ENCODE results near the gene F2RL1.
A peak's percentile ranks its signal among the peaks of the same experiment; 100 is the strongest.
"Not testable (repeated sequence)": the region's sequence is repeated elsewhere in the genome, so short reads cannot be mapped to it uniquely, and the experiment has no call there.

F2RL1 gene

DNA sequence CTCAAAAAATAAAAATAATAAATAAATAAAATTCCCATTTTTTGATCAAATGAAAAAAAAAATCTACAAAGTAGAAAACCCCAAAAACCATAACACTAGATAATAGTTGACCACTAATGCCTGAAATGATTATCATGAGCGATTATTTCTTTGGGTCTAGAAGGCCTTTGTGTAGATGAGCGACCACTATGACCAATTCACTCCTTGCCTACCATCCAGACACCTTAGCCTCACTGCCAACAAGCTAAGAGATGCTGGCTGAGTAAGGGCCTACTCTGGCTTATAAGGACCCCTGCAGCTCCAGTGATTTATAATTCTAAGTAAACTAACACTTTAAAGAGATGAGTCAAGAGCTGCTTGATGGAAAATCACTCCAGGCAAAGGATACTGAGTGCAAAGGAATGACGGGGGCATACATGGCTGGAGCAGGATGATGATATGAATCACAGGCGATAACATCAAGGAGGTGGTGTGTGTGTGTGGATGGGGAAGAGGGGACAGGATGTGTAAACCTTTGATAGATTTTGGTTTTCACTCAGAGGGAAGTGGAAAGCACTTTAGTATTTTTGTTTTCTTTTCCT lies 4.8 kb upstream of the F2RL1 start:
- Histone ChIP-seq H3K36me3 (replicated peaks) (no peaks in the 10 kb centered on the region), H3K4me3 (no peak overlapping the region), H3K27me3 (ENCODE audit: low read depth) (no peaks in the 10 kb centered on the region), H3K4me1 (peaks cover 6% of the 10 kb centered on the region), H3K9me3 (no peaks in the 10 kb centered on the region)
- in situ Hi-C loops (cut with MboI; ENCODE audit: low sequenced_read_pairs): no loop called here
- DNase-seq (ENCODE audit: low spot score in 2 of 2): no peak

DNA sequence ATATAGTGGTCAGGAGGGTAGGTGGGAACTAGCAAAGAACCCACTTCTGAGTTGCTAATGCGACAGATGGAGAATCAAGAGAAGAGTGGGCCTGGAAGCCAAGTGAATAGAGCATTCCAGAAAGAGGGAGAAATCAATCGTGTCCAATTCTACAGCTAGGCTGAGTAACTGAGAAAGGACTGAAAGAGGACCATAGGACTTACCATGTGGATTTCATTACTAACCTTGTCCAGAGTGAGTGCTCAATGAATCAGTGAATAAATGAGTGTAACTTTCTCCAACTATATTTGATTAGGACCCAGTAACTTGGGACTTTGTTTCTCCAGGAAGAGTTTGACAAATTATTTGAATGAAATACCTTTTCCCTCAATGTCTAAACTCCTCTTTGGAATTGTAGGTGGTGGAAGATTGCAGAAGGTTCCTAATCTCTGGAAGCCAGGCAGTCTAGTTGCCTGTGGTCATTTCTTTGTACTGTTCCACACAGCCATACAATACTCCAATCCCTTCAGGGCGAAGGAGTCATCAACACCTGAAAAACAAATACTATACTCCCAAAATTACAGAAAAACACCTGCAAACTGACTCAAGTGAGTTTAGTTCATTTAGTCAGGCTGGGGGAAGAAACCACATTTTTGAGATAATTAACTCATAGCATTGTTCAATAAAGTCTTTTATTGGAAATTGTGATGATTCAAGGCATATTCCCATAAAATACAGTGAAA lies 2.6 kb upstream of the F2RL1 start:
- Histone ChIP-seq H3K36me3 (replicated peaks) (no peaks in the 10 kb centered on the region), H3K4me3 (no peak overlapping the region), H3K27me3 (ENCODE audit: low read depth) (no peaks in the 10 kb centered on the region), H3K4me1 (peaks cover 12% of the 10 kb centered on the region), H3K9me3 (no peaks in the 10 kb centered on the region)
- DNase-seq (ENCODE audit: low spot score in 2 of 2): no peak
- in situ Hi-C loops (cut with MboI; ENCODE audit: low sequenced_read_pairs): no loop called here

GRCh38 chr5:76819851-76820525 lies 1.2 kb downstream of the F2RL1 start:
- Histone ChIP-seq H3K4me1 (peaks cover 12% of the 10 kb centered on the region), H3K9me3 (no peaks in the 10 kb centered on the region), H3K27me3 (ENCODE audit: low read depth) (no peaks in the 10 kb centered on the region), H3K36me3 (replicated peaks) (no peaks in the 10 kb centered on the region), H3K4me3 (peak overlapping the region; percentile 75)
- in situ Hi-C loops (cut with MboI; ENCODE audit: low sequenced_read_pairs): no loop called here
- peak in 1 of 2 experiments; percentile 52 for DNase-seq (ENCODE audit: low spot score in 2 of 2)

DNA sequence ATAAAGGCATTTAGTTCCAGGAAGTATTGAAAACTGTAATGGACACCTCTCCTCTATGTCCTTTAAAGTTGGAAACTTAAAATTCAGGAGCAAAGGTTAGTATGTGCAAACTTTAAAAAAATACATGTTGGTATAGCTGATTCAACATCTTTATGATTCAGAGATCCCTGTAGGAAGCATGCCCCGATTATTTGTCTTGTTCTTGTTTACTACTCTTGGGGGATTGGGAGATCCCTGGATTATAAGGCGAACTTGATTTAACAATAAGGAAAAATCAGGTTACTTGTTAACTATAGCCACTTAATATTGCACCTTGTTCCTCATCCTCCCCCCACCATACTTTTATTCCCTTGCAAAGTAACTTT lies 1.7 kb downstream of the F2RL1 start:
- peaks cover 14% of the 10 kb centered on the region for H3K4me1 ChIP-seq
- no peak for DNase-seq (ENCODE audit: low spot score in 2 of 2)
- in situ Hi-C loops (cut with MboI; ENCODE audit: low sequenced_read_pairs): no loop called here
- peak overlapping the region; percentile 75 for H3K4me3 ChIP-seq
- H3K27me3 ChIP-seq (ENCODE audit: low read depth): no peaks in the 10 kb centered on the region
- no peaks in the 10 kb centered on the region for H3K36me3 ChIP-seq (replicated peaks)
- H3K9me3 ChIP-seq: no peaks in the 10 kb centered on the region

DNA sequence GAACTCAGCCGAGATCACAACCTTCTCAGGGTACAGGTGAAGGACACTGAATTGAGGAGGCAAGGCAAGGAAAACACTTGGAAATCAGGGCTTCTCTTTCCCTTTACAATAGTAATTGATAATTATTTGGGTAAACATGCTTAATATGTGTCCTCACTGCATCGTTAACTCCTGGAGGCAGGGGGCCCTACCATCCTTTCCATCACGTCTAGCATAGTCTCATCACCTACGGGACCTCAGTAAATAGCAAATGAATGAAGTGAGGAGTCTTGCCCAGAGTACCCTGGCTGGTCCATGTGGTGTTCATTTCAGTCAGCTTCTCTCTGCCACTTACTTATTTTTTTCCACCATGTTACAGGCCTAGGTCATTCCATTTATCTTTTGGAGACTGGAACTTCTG lies 2.3 kb downstream of the F2RL1 start:
- Histone ChIP-seq H3K36me3 (replicated peaks) (no peaks in the 10 kb centered on the region), H3K4me3 (peak overlapping the region; percentile 75), H3K9me3 (no peaks in the 10 kb centered on the region), H3K4me1 (peaks cover 20% of the 10 kb centered on the region), H3K27me3 (ENCODE audit: low read depth) (no peaks in the 10 kb centered on the region)
- no peak for DNase-seq (ENCODE audit: low spot score in 2 of 2)
- in situ Hi-C loops (cut with MboI; ENCODE audit: low sequenced_read_pairs): no loop called here

DNA sequence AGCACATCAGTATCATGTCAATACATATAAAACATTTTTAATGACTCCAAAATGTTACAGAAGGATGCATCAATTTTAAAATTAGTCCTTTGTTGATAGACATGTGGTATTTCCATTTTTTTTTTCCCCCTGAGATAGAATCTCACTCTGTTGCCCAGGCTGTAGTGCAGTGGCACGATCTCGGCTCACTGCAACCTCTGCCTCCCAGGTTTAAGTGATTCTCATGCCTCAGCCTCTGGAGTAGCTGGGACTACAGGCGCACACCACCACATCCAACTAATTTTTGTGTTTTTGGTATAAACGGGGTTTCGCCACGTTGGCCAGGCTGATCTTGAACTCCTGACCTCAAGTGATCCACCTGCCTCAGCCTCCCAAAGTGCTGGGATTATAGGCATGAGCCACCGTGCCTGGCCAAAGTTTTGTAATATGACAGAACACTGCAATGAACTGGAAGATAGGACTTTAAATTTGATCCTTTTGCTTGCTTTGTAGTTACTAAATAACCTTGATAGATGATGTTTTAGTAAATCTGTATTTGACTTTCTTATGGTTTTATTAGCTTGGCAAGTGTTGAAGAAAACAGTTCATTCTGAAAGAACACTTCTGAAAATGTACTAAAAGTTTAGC lies 3.4 kb downstream of the F2RL1 start:
- H3K36me3 ChIP-seq (replicated peaks); DNase-seq (ENCODE audit: low spot score in 2 of 2); H3K9me3 ChIP-seq; H3K4me3 ChIP-seq; H3K27me3 ChIP-seq (ENCODE audit: low read depth); in situ Hi-C loops (cut with MboI; ENCODE audit: low sequenced_read_pairs): not testable (repeated sequence)
- peaks cover 24% of the 10 kb centered on the region for H3K4me1 ChIP-seq

DNA sequence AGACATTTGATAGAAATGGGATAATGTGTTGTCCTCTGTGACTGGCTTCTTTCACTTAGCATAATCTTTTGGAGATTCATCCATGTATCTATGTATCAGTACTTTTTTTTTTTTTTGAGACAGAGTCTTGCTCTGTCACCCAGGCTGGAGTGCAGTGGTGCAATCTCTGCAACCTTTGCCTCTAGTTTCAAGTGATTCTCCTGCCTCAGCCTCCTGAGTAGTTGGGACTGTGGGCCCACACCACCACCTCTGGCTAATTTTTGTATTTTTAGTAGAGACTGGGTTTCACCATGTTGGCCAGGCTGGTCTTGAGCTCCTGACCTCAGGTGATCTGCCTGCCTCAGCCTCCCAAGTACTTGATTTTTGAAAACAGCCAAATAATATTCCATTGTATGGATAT lies 7.6 kb downstream of the F2RL1 start:
- H3K27me3 ChIP-seq (ENCODE audit: low read depth); H3K36me3 ChIP-seq (replicated peaks); in situ Hi-C loops (cut with MboI; ENCODE audit: low sequenced_read_pairs); DNase-seq (ENCODE audit: low spot score in 2 of 2); H3K9me3 ChIP-seq; H3K4me3 ChIP-seq: not testable (repeated sequence)
- H3K4me1 ChIP-seq: peaks cover 16% of the 10 kb centered on the region

DNA sequence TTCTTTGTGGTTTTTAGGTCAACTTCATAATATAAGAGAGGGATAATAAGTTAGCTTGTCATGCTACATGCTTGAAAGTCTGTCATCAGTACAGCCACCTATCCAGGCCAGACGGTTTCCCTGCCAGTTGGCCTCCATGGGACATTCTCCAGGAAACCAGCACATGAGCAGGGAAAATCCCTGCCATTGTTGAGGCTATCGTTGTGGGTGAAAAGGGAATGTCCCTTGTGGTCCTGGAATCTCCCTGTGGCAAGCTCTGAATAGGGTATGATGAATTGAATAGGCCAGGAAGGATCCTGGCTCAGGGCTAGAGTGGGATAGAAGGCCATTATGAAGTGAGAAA lies 12.3 kb downstream of the F2RL1 start:
- H3K4me1 ChIP-seq: peaks cover 12% of the 10 kb centered on the region
- H3K4me3 ChIP-seq: no peak overlapping the region
- in situ Hi-C loops (cut with MboI; ENCODE audit: low sequenced_read_pairs): no loop called here
- H3K36me3 ChIP-seq (replicated peaks): peaks cover 16% of the 10 kb centered on the region
- H3K27me3 ChIP-seq (ENCODE audit: low read depth): no peaks in the 10 kb centered on the region
- DNase-seq (ENCODE audit: low spot score in 2 of 2): peak in 1 of 2 experiments; percentile 32
- H3K9me3 ChIP-seq: no peaks in the 10 kb centered on the region

GRCh38 chr5:76836181-76836580 lies 17.4 kb downstream of the F2RL1 start:
- peaks cover 16% of the 10 kb centered on the region for H3K36me3 ChIP-seq (replicated peaks)
- no peak for DNase-seq (ENCODE audit: low spot score in 2 of 2)
- no peaks in the 10 kb centered on the region for H3K27me3 ChIP-seq (ENCODE audit: low read depth)
- no peak overlapping the region for H3K4me3 ChIP-seq
- peaks cover 11% of the 10 kb centered on the region for H3K4me1 ChIP-seq
- in situ Hi-C loops (cut with MboI; ENCODE audit: low sequenced_read_pairs): no loop called here
- no peaks in the 10 kb centered on the region for H3K9me3 ChIP-seq

DNA sequence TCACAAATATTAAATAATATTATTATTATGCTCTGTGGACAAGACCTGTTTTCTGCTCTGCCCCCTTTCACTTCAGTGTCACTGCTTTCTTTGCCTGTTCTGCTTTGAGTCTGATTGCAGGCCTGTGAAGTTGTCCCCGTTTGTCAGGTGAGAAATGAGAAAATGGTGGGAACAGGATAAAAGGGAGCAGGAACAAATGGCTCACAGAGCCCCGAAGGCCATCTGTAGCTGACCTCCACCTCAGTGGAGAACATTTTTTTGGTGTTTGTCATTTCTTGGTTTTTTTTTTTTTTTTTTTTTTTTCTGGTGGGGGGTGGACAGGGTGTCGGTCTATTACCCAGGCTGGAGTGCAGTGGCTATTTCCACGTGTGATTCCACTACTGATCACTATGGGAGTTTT lies 17.8 kb downstream of the F2RL1 start:
- in situ Hi-C loops (cut with MboI; ENCODE audit: low sequenced_read_pairs): no loop called here
- peaks cover 10% of the 10 kb centered on the region for H3K4me1 ChIP-seq
- DNase-seq (ENCODE audit: low spot score in 2 of 2): no peak
- H3K4me3 ChIP-seq: no peak overlapping the region
- H3K9me3 ChIP-seq: no peaks in the 10 kb centered on the region
- H3K36me3 ChIP-seq (replicated peaks): peaks cover 16% of the 10 kb centered on the region
- H3K27me3 ChIP-seq (ENCODE audit: low read depth): no peaks in the 10 kb centered on the region

- Histone ChIP-seq H3K36me3 (replicated peaks) (peaks cover 7% of the 10 kb centered on the region), H3K4me3 (no peak overlapping the region), H3K4me1 (peaks cover 6% of the 10 kb centered on the region), H3K27me3 (ENCODE audit: low read depth) (no peaks in the 10 kb centered on the region), H3K9me3 (no peaks in the 10 kb centered on the region)
- in situ Hi-C loops (cut with MboI; ENCODE audit: low sequenced_read_pairs): no loop called here
- DNase-seq (ENCODE audit: low spot score in 2 of 2): peak in 1 of 2 experiments; percentile 14
Measured at GRCh38 chr5:76838481-76839261, 19.8 kb downstream of the F2RL1 start.

DNA sequence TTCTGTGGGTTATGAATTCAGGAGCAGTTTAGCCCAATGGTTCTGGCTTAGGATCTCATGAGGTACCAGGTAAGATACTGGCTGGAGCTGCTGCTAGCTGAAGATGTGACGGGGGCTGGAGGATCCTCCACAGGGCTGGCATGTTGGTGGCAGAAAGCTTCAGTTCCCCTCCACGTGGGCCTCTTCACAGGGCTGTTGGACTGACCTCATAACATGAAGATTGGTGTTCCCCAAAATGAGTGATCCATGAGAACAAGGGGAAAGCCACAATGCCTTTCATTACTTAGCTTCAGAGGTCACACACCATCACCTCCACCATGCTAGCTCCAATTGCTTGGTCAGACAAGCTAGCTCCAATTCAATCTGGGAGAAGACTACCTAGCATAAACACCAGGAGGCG lies 22.5 kb downstream of the F2RL1 start:
- no peaks in the 10 kb centered on the region for H3K36me3 ChIP-seq (replicated peaks)
- no peaks in the 10 kb centered on the region for H3K27me3 ChIP-seq (ENCODE audit: low read depth)
- H3K4me1 ChIP-seq: peaks cover 6% of the 10 kb centered on the region
- DNase-seq (ENCODE audit: low spot score in 2 of 2): no peak
- in situ Hi-C loops (cut with MboI; ENCODE audit: low sequenced_read_pairs): no loop called here
- no peak overlapping the region for H3K4me3 ChIP-seq
- no peaks in the 10 kb centered on the region for H3K9me3 ChIP-seq

- no peak for DNase-seq (ENCODE audit: low spot score in 2 of 2)
- no peaks in the 10 kb centered on the region for H3K9me3 ChIP-seq
- no peaks in the 10 kb centered on the region for H3K27me3 ChIP-seq (ENCODE audit: low read depth)
- no peak overlapping the region for H3K4me3 ChIP-seq
- no peaks in the 10 kb centered on the region for H3K36me3 ChIP-seq (replicated peaks)
- in situ Hi-C loops (cut with MboI; ENCODE audit: low sequenced_read_pairs): no loop called here
- no peaks in the 10 kb centered on the region for H3K4me1 ChIP-seq
Measured at GRCh38 chr5:76845890-76846289, 27.1 kb downstream of the F2RL1 start.

Data from HAP-1 (cell line).